Endothelial cell of umbilical vein (primary cell): Measurements from ENCODE around the gene GPR173.

Experiments used
- EZH2 ChIP-seq: IDR thresholded peaks from 2 replicates; pipeline ENCODE4 v1.6.1; 2012; ENCODE audit warnings: borderline replicate concordance, low read depth, mild to moderate bottlenecking, moderate library complexity, low read length, inconsistent platforms; ENCODE audit not compliant: severe bottlenecking
- FOS ChIP-seq: IDR thresholded peaks from 2 replicates; pipeline ENCODE4 v1.6.1; 2011; ENCODE audit warnings: mild to moderate bottlenecking, low read length, moderate library complexity, borderline replicate concordance; ENCODE audit not compliant: insufficient read depth
- MAX ChIP-seq: IDR thresholded peaks from 2 replicates; pipeline ENCODE4 v1.6.1; 2011; ENCODE audit not compliant: insufficient read depth, insufficient read length
- POLR2A ChIP-seq: IDR thresholded peaks from 2 replicates; pipeline ENCODE4 v1.6.1; 2012; ENCODE audit warnings: low read depth, mild to moderate bottlenecking, control low read depth, low read length
- POLR2AphosphoS5 ChIP-seq: IDR thresholded peaks from 2 replicates; pipeline ENCODE4 v1.6.1; 2012; ENCODE audit warnings: low read depth, mild to moderate bottlenecking, control low read depth, low read length, moderate library complexity; ENCODE audit not compliant: insufficient read depth
- TF ChIP-seq, protein P1 (sequence below), 2 donors: IDR thresholded peaks; 1 replicate in 1 of 2; 2 replicates in 1 of 2; pipeline ENCODE4 v1.5.1; 2011; ENCODE audit warnings: low read length in 2 of 2, mild to moderate bottlenecking in 2 of 2, moderate library complexity in 2 of 2, control low read depth in 1 of 2, inconsistent platforms in 1 of 2, low read depth in 1 of 2; ENCODE audit not compliant: insufficient read depth in 1 of 2; ENCODE audit errors: extremely low read depth in 1 of 2

- TF ChIP-seq, protein P1, sequence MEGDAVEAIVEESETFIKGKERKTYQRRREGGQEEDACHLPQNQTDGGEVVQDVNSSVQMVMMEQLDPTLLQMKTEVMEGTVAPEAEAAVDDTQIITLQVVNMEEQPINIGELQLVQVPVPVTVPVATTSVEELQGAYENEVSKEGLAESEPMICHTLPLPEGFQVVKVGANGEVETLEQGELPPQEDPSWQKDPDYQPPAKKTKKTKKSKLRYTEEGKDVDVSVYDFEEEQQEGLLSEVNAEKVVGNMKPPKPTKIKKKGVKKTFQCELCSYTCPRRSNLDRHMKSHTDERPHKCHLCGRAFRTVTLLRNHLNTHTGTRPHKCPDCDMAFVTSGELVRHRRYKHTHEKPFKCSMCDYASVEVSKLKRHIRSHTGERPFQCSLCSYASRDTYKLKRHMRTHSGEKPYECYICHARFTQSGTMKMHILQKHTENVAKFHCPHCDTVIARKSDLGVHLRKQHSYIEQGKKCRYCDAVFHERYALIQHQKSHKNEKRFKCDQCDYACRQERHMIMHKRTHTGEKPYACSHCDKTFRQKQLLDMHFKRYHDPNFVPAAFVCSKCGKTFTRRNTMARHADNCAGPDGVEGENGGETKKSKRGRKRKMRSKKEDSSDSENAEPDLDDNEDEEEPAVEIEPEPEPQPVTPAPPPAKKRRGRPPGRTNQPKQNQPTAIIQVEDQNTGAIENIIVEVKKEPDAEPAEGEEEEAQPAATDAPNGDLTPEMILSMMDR (IDR thresholded peaks at IDR 0.05; ENCODE audit: extremely low read depth in 1 of 2, insufficient read depth in 1 of 2, low read depth in 1 of 2, low read length in 2 of 2), result no peak
- TF ChIP-seq EZH2 (no peak), POLR2A (no peak), MAX (no peak), POLR2AphosphoS5 (no peak), FOS (no peak)
Measured at GRCh38 chrX:53005327-53005726, 43.3 kb upstream of the GPR173 start.
